Stomach (tissue), 9 donors: ENCODE results near the gene TIMM8B. TPM values are rescaled to one million over a fixed set of nuclear protein-coding genes. Genes with fewer than 3 reads are reported as not detected.

ENCODE experiments used
- DNase-seq, 2 donors: peaks; one replicate each; pipeline versions ENCODE4 v3.0.0 to v3.0.0-alpha.2; 2013 to 2019
- H3K27ac ChIP-seq, 5 donors: fragments of 200-600 bp in 4 of 5; sonication (generic) in 4 of 5; one replicate each; pipeline ENCODE4 v1.5.1; 2013 to 2019; ENCODE audit warnings: mild to moderate bottlenecking in 1 of 5, moderate library complexity in 1 of 5
- H3K27me3 ChIP-seq, 3 donors: fragments of 200-600 bp; sonication (generic); one replicate each; pipeline ENCODE4 v1.5.1; 2017 to 2019; ENCODE audit warnings: mixed run types in 1 of 3
- H3K36me3 ChIP-seq, 4 donors: fragments of 200-600 bp; sonication (generic); 1 replicate in 3 of 4; 2 replicates in 1 of 4; pipeline ENCODE4 v1.5.1; 2016 to 2019
- H3K4me1 ChIP-seq, 4 donors: fragments of 200-600 bp; sonication (generic); one replicate each; pipeline ENCODE4 v1.5.1; 2016 to 2019
- H3K4me3 ChIP-seq, 4 donors: fragments of 200-600 bp; sonication (generic) in 3 of 4; one replicate each; pipeline ENCODE4 v1.5.1; 2016 to 2019; ENCODE audit warnings: mild to moderate bottlenecking in 1 of 4
- H3K9me3 ChIP-seq, 4 donors: fragments of 200-600 bp; sonication (generic); one replicate each; pipeline ENCODE4 v1.5.1; 2016 to 2019
- EP300 ChIP-seq: sonication (generic); formaldehyde crosslinking; IDR thresholded peaks from one replicate; pipeline ENCODE4 v1.6.1; 2017; ENCODE audit warnings: antibody characterized with exemption
- POLR2A ChIP-seq, 4 donors: fragments of 450-650 bp; IDR thresholded peaks; one replicate each; pipeline ENCODE4 v1.6.1; 2016; ENCODE audit warnings: antibody characterized with exemption in 4 of 4, control low read depth in 2 of 4, mild to moderate bottlenecking in 1 of 4, moderate library complexity in 1 of 4
- POLR2AphosphoS5 ChIP-seq, 3 donors: sonication (generic); formaldehyde crosslinking; IDR thresholded peaks; one replicate each; pipeline ENCODE4 v1.6.1; 2016; ENCODE audit warnings: antibody characterized with exemption in 3 of 3
- WGBS, 5 donors: extraction: QIAGEN DNeasy Blood & Tissue Kit in 3 of 5; methylation state at CpG; one replicate each; pipeline versions ENCODE4 v1.1.5 to v1.1.7; 2013 to 2018; 5-methylcytosine and 5-hydroxymethylcytosine counted together
- intact Hi-C: fragments of 100-400 bp; cut with DNase I; formaldehyde crosslinking; loops from one replicate; pipeline ENCODE4 v1.15.1; 2023; ENCODE audit warnings: low total_unique reads
- polyA plus RNA-seq, 3 donors: library from polyadenylated mRNA; stranded (reverse); fragments of 200-250 nt; gene quantifications; one replicate each; pipeline ENCODE4 v1.2.3, GENCODE V29; 2013
- total RNA-seq, 5 donors: library from RNA; depleted of rRNA; stranded (reverse); fragments of >200 nt; gene quantifications; one replicate each; pipeline versions ENCODE4 v1.1.0 to v1.2.3, GENCODE V29; 2014 to 2016
- TF ChIP-seq, protein P1 (sequence below), 7 experiments: fragments of 450-650 bp in 4 of 7; fragments of 200-600 bp in 3 of 7; sonication (generic) in 3 of 7; IDR thresholded peaks; one replicate each; pipeline ENCODE4 v1.5.1; 2016 to 2019; ENCODE audit warnings: antibody characterized with exemption in 7 of 7, control low read depth in 2 of 7, mild to moderate bottlenecking in 1 of 7
- donor health status: healthy with polysubstance abuse.
- donor health status: Bipolar disorder and iron deficiency.
- donor health status: healthy.

TIMM8B gene
- total and polyA plus RNA-seq, 8 donors, result 13.9 to 126 (median 66.0) TPM

DNA sequence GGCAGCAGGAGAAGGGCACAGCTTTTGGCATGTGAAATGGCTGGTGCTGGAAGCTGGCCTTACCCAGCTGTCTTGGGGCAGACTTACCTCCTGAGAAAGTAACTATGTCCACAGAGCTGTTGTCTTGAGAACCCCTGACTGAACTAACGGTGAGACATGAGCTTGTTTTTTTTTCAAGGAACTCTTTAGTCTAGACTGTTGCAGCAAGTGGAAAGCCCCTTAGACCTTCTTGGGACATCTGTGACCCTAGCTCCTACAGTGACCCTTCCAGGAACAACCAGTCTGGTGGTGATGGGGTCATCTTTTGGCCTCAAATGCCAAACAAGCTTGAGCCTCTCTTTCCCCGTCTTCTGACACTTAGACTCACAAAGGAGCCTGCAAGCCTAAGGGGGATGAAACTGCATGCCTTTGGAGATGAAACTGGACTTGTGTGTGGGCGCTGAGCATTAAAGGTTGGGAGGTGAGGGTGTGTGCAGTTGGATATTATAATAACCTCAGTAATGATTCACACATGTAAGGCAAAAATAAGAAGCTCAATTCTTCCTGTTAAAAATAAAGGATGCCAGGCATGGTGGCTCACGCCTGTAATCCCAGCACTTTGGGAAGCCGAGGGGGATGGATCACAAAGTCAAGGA, 35.5 kb upstream of the TIMM8B start:
- H3K36me3 ChIP-seq, result peaks cover 0 to 8% (median 3%) of the 10 kb centered on the region in 4 donors
- no peaks in the 10 kb centered on the region for H3K9me3 ChIP-seq
- H3K27me3 ChIP-seq, result no peaks in the 10 kb centered on the region
- H3K27ac ChIP-seq, result no peak overlapping the region
- WGBS, 5 donors, result 88 to 96% (median 92%) methylated on average over 5 of the region's 5 CpGs
- no peaks in the 10 kb centered on the region for H3K4me1 ChIP-seq
- no peak overlapping the region for H3K4me3 ChIP-seq
- intact Hi-C loops, result no loop called here
- TF ChIP-seq POLR2A (IDR thresholded peaks at IDR 0.05) (no peak), POLR2AphosphoS5 (IDR thresholded peaks at IDR 0.05) (no peak), EP300 (no peak)
- TF ChIP-seq, protein P1, sequence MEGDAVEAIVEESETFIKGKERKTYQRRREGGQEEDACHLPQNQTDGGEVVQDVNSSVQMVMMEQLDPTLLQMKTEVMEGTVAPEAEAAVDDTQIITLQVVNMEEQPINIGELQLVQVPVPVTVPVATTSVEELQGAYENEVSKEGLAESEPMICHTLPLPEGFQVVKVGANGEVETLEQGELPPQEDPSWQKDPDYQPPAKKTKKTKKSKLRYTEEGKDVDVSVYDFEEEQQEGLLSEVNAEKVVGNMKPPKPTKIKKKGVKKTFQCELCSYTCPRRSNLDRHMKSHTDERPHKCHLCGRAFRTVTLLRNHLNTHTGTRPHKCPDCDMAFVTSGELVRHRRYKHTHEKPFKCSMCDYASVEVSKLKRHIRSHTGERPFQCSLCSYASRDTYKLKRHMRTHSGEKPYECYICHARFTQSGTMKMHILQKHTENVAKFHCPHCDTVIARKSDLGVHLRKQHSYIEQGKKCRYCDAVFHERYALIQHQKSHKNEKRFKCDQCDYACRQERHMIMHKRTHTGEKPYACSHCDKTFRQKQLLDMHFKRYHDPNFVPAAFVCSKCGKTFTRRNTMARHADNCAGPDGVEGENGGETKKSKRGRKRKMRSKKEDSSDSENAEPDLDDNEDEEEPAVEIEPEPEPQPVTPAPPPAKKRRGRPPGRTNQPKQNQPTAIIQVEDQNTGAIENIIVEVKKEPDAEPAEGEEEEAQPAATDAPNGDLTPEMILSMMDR (IDR thresholded peaks at IDR 0.05), result no peak
- DNase-seq, result no peak

GRCh38 chr11:112118176-112118575, 31.6 kb upstream of the TIMM8B start:
- H3K27me3 ChIP-seq, result no peaks in the 10 kb centered on the region
- H3K27ac ChIP-seq, result no peak overlapping the region
- H3K4me1 ChIP-seq, result peaks cover 0 to 9% (median 3%) of the 10 kb centered on the region in 4 donors
- 80 to 94% (median 90%) methylated on average over 2 of the region's 2 CpGs for WGBS, 5 donors
- peaks cover 0 to 8% (median 3%) of the 10 kb centered on the region in 4 donors for H3K36me3 ChIP-seq
- no peak for TF ChIP-seq POLR2A (IDR thresholded peaks at IDR 0.05)
- no peak for TF ChIP-seq EP300
- TF ChIP-seq, protein P1 (IDR thresholded peaks at IDR 0.05), result no peak
- TF ChIP-seq POLR2AphosphoS5 (IDR thresholded peaks at IDR 0.05), result no peak
- DNase-seq, result no peak
- intact Hi-C loops, result no loop called here
- H3K4me3 ChIP-seq, result no peak overlapping the region
- no peaks in the 10 kb centered on the region for H3K9me3 ChIP-seq

DNA sequence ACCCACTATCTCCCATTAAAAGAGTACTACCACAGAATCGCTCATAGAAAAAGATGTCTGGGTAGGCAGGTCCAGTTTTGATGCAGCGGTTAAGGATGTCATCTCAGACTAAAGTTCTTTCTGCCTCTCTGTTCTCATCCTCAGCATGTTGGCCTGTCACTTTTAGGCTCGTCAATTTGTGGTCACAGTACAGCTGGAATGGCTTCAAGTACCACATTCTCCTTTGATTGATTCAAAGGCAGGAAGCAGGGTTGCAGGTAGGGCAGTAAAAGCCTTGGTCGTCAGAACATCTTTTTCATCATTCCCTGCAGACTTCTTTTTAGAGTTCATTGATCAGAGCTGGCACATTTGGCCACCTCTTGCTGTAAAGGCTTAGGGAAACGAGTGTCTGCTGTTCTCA, 28.8 kb upstream of the TIMM8B start:
- intact Hi-C loops, result no loop called here
- no peaks in the 10 kb centered on the region for H3K27me3 ChIP-seq
- no peak for DNase-seq
- H3K4me1 ChIP-seq, result peaks cover 0 to 9% (median 3%) of the 10 kb centered on the region in 4 donors
- H3K36me3 ChIP-seq, result peaks cover 0 to 8% (median 3%) of the 10 kb centered on the region in 4 donors
- H3K9me3 ChIP-seq, result no peaks in the 10 kb centered on the region
- 73 to 86% (median 76%) methylated on average over 5 of the region's 5 CpGs for WGBS, 5 donors
- no peak for TF ChIP-seq POLR2AphosphoS5 (IDR thresholded peaks at IDR 0.05)
- TF ChIP-seq POLR2A (IDR thresholded peaks at IDR 0.05), result no peak
- TF ChIP-seq, protein P1 (IDR thresholded peaks at IDR 0.05), result no peak
- no peak for TF ChIP-seq EP300
- no peak overlapping the region for H3K27ac ChIP-seq
- H3K4me3 ChIP-seq, result no peak overlapping the region

- intact Hi-C loops, result no loop called here
- Histone ChIP-seq H3K4me3 (no peak overlapping the region), H3K9me3 (no peaks in the 10 kb centered on the region), H3K4me1 (peaks cover 0 to 9% (median 3%) of the 10 kb centered on the region in 4 donors), H3K27ac (no peak overlapping the region), H3K27me3 (no peaks in the 10 kb centered on the region), H3K36me3 (peaks cover 0 to 6% (median 2%) of the 10 kb centered on the region in 4 donors)
- DNase-seq, result no peak
- TF ChIP-seq POLR2A (IDR thresholded peaks at IDR 0.05) (no peak), POLR2AphosphoS5 (IDR thresholded peaks at IDR 0.05) (no peak), EP300 (no peak)
- TF ChIP-seq, protein P1 (IDR thresholded peaks at IDR 0.05), result no peak
- 90 to 98% (median 94%) methylated on average over 2 of the region's 2 CpGs for WGBS, 5 donors
Observed at GRCh38 chr11:112114460-112114859, 27.9 kb upstream of the TIMM8B start.
